ENCODE measurements around the gene ATP8A1. TPM values are rescaled to one million over a fixed set of nuclear protein-coding genes. Genes with fewer than 3 reads are reported as not detected.
A peak's percentile ranks its signal among the peaks of the same experiment; 100 is the strongest.

The ATP8A1 gene
- total RNA-seq, 6 experiments from 2014 or later = 1.0 to 3.4 (median 1.9) TPM

GRCh38 chr4:42363614-42364013 lies 293.3 kb downstream of the ATP8A1 start:
- intact Hi-C loops (cut with DNase I) = no loop called here
- 63% methylated on average over 3 of the region's 3 CpGs for WGBS (ENCODE audit: insufficient coverage, low coverage, low lambda C conversion rate, missing lambda C conversion rate)
- TF ChIP-seq, protein P1, sequence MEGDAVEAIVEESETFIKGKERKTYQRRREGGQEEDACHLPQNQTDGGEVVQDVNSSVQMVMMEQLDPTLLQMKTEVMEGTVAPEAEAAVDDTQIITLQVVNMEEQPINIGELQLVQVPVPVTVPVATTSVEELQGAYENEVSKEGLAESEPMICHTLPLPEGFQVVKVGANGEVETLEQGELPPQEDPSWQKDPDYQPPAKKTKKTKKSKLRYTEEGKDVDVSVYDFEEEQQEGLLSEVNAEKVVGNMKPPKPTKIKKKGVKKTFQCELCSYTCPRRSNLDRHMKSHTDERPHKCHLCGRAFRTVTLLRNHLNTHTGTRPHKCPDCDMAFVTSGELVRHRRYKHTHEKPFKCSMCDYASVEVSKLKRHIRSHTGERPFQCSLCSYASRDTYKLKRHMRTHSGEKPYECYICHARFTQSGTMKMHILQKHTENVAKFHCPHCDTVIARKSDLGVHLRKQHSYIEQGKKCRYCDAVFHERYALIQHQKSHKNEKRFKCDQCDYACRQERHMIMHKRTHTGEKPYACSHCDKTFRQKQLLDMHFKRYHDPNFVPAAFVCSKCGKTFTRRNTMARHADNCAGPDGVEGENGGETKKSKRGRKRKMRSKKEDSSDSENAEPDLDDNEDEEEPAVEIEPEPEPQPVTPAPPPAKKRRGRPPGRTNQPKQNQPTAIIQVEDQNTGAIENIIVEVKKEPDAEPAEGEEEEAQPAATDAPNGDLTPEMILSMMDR (IDR thresholded peaks at IDR 0.05) = no peak
- TF ChIP-seq POLR2A (IDR thresholded peaks at IDR 0.05) = no peak
- Histone ChIP-seq H3K27me3 (no peaks in the 10 kb centered on the region), H3K4me1 (no peaks in the 10 kb centered on the region), H3K27ac (no peak overlapping the region), H3K4me3 (no peak overlapping the region), H3K36me3 (no peaks in the 10 kb centered on the region), H3K9me3 (no peaks in the 10 kb centered on the region)
- DNase-seq (no peak), ATAC-seq (no peak)

- ATAC-seq (no peak), DNase-seq (no peak)
- Histone ChIP-seq H3K27me3 (no peaks in the 10 kb centered on the region), H3K4me3 (no peak overlapping the region), H3K36me3 (no peaks in the 10 kb centered on the region), H3K27ac (no peak overlapping the region), H3K9me3 (no peaks in the 10 kb centered on the region), H3K4me1 (no peaks in the 10 kb centered on the region)
- WGBS (ENCODE audit: insufficient coverage, low coverage, low lambda C conversion rate, missing lambda C conversion rate) = 67% methylated on average over 3 of the region's 3 CpGs
- intact Hi-C loops (cut with DNase I) = no loop called here
- TF ChIP-seq, protein P1 (IDR thresholded peaks at IDR 0.05) = no peak
- no peak for TF ChIP-seq POLR2A (IDR thresholded peaks at IDR 0.05)
Measured at GRCh38 chr4:42362591-42362990, 294.3 kb downstream of the ATP8A1 start.

DNA sequence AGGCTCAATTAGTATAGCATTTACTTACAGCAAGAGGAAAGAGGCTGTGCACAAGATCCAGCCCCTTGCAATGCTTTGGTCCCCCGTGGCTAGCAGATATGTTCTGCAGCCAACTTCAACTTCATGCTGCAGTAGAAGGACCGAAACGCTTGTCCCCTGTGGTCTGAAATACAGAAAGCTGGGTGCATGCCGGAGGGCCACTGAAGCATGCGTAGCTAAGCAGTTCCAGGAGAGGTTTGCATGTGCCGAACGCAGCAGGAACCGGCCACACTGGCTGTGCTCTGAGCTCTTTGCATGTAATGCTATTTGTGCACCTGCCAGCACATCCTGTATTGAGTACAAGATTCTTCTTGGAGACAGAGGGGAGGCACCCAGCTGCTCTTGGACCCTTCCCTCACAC lies 295.4 kb downstream of the ATP8A1 start:
- DNase-seq (no peak), ATAC-seq (no peak)
- H3K27ac ChIP-seq = no peak overlapping the region
- no peaks in the 10 kb centered on the region for H3K36me3 ChIP-seq
- 71% methylated on average over 3 of the region's 8 CpGs for WGBS (ENCODE audit: insufficient coverage, low coverage, low lambda C conversion rate, missing lambda C conversion rate)
- no peaks in the 10 kb centered on the region for H3K9me3 ChIP-seq
- no peaks in the 10 kb centered on the region for H3K27me3 ChIP-seq
- H3K4me3 ChIP-seq = no peak overlapping the region
- intact Hi-C loops (cut with DNase I) = no loop called here
- TF ChIP-seq POLR2A (IDR thresholded peaks at IDR 0.05) = no peak
- TF ChIP-seq, protein P1 (IDR thresholded peaks at IDR 0.05) = no peak
- no peaks in the 10 kb centered on the region for H3K4me1 ChIP-seq

DNA sequence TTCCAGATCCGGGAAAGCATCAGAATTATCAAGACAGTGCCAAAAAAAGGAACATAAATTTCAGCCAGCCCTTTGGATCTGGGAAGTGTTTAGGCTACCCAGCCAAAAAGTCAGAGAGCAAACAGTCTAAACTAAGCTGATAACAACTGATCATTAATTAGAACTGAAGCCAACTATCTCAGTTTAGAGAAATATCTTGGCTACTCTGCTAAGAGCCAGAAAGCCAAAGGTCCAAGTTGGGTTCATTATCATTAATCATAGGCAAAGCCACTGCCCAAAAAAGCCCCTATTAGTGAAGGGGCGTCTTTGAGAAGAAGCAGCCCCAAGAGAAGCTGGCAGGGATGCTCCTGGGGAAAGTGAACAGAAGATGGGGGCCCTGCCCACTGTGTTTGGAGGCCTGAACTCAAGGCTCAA lies 296.6 kb downstream of the ATP8A1 start:
- no peaks in the 10 kb centered on the region for H3K27me3 ChIP-seq
- 37% methylated on average over 2 of the region's 2 CpGs for WGBS (ENCODE audit: insufficient coverage, low coverage, low lambda C conversion rate, missing lambda C conversion rate)
- ATAC-seq = peak in 1 of 4 donors; percentile 27
- no peak for TF ChIP-seq POLR2A (IDR thresholded peaks at IDR 0.05)
- TF ChIP-seq, protein P1 (IDR thresholded peaks at IDR 0.05) = no peak
- no peak overlapping the region for H3K27ac ChIP-seq
- H3K36me3 ChIP-seq = no peaks in the 10 kb centered on the region
- H3K4me3 ChIP-seq = no peak overlapping the region
- H3K4me1 ChIP-seq = no peaks in the 10 kb centered on the region
- DNase-seq = no peak
- no peaks in the 10 kb centered on the region for H3K9me3 ChIP-seq
- intact Hi-C loops (cut with DNase I) = no loop called here

DNA sequence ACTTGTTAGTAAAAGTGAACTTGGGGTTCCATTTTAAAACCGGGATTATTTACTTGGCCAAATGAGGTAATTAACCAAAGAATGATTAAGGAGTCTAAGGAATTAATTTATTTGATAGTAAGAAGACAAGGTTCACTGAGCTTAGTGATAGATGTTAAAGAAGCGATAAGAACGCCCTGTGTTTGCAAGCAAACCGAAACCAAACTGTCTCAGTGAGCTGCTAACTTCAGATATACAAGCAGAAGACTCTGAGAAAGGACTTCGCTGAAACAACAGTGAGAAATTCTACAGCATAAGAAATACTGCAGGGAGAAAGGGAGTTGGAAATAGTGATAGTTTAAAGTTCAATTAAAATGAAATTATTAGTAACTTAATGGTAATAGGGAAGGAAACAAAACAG lies 297.2 kb downstream of the ATP8A1 start:
- no peaks in the 10 kb centered on the region for H3K4me1 ChIP-seq
- intact Hi-C loops (cut with DNase I) = no loop called here
- DNase-seq (no peak), ATAC-seq (peak; percentile 32 to 54 (median 48))
- WGBS (ENCODE audit: insufficient coverage, low coverage, low lambda C conversion rate, missing lambda C conversion rate) = 36% methylated on average over 5 of the region's 5 CpGs
- no peaks in the 10 kb centered on the region for H3K9me3 ChIP-seq
- H3K27me3 ChIP-seq = no peaks in the 10 kb centered on the region
- no peak overlapping the region for H3K27ac ChIP-seq
- no peak for TF ChIP-seq POLR2A (IDR thresholded peaks at IDR 0.05)
- TF ChIP-seq, protein P1 (IDR thresholded peaks at IDR 0.05) = no peak
- no peaks in the 10 kb centered on the region for H3K36me3 ChIP-seq
- no peak overlapping the region for H3K4me3 ChIP-seq

Measured in right lobe of liver (tissue), 6 donors.